NCI-H128 (cell line): Measurements from ENCODE around the gene EFNA1.
A peak's percentile ranks its signal among the peaks of the same experiment; 100 is the strongest.
"Not testable (repeated sequence)": the region's sequence is repeated elsewhere in the genome, so short reads cannot be mapped to it uniquely, and the experiment has no call there.

Experiments
- DNase-seq: peaks from one replicate; lab custom pipeline; 2025; ENCODE audit not compliant: unreplicated experiment; lab: John Stamatoyannopoulos, UW

The EFNA1 gene

GRCh38 chr1:155092131-155092530 is 35.5 kb upstream of the EFNA1 start:
- no peak for DNase-seq

- DNase-seq = no peak
These were observed 35.0 kb upstream of the EFNA1 start for GRCh38 chr1:155092641-155093040.

GRCh38 chr1:155093911-155094621 is 33.6 kb upstream of the EFNA1 start:
- DNase-seq = peak; percentile 73

GRCh38 chr1:155094622-155094948 is 33.1 kb upstream of the EFNA1 start:
- no peak for DNase-seq

GRCh38 chr1:155099331-155099730 is 28.3 kb upstream of the EFNA1 start:
- DNase-seq = no peak

GRCh38 chr1:155103325-155103724 is 24.4 kb upstream of the EFNA1 start:
- DNase-seq = no peak

GRCh38 chr1:155104605-155105534 is 22.8 kb upstream of the EFNA1 start:
- DNase-seq = no peak

GRCh38 chr1:155105604-155106011 is 22.1 kb upstream of the EFNA1 start:
- DNase-seq = no peak

GRCh38 chr1:155106862-155107261 is 20.8 kb upstream of the EFNA1 start:
- DNase-seq = no peak

- no peak for DNase-seq
These were observed 20.1 kb upstream of the EFNA1 start for GRCh38 chr1:155107309-155108264.

GRCh38 chr1:155108296-155108695 is 19.4 kb upstream of the EFNA1 start:
- DNase-seq = no peak

GRCh38 chr1:155110381-155110780 is 17.3 kb upstream of the EFNA1 start:
- DNase-seq = no peak

- DNase-seq = no peak
These were observed 16.9 kb upstream of the EFNA1 start for GRCh38 chr1:155110826-155111225.

GRCh38 chr1:155113450-155113980 is 14.2 kb upstream of the EFNA1 start:
- DNase-seq = no peak

- no peak for DNase-seq
These were observed 11.4 kb upstream of the EFNA1 start for GRCh38 chr1:155116113-155116764.

- no peak for DNase-seq
These were observed 10.1 kb upstream of the EFNA1 start for GRCh38 chr1:155117610-155118009.

- not testable (repeated sequence) for DNase-seq
These were observed 9.6 kb upstream of the EFNA1 start for GRCh38 chr1:155118090-155118489.

GRCh38 chr1:155120253-155120652 is 7.4 kb upstream of the EFNA1 start:
- DNase-seq = no peak

GRCh38 chr1:155121249-155121648 is 6.4 kb upstream of the EFNA1 start:
- DNase-seq = no peak

GRCh38 chr1:155122308-155122707 is 5.4 kb upstream of the EFNA1 start:
- DNase-seq = no peak
